NCI-H524 treated with DMSO at 0.1 percent for 48 hours (cell line): Measurements from ENCODE around the gene SBK3.
"Not testable (repeated sequence)": the region's sequence is repeated elsewhere in the genome, so short reads cannot be mapped to it uniquely, and the experiment has no call there.

Source experiments
- DNase-seq: peaks from one replicate; lab custom pipeline; 2025; lab: John Stamatoyannopoulos, UW

Gene SBK3

GRCh38 chr19:55545443-55545842 is at the start of gene SBK3:
SBK3 (minus strand) TSS chr19:55545543; CDS start chr19:55545543, 0 bp downstream.
- DNase-seq, result no peak

- no peak for DNase-seq
Observed at GRCh38 chr19:55593096-55593772, 47.9 kb upstream of the SBK3 start.

- DNase-seq, result no peak
Observed at GRCh38 chr19:55592391-55593090, 47.2 kb upstream of the SBK3 start.

GRCh38 chr19:55591555-55591954 is 46.2 kb upstream of the SBK3 start:
- no peak for DNase-seq

- DNase-seq, result no peak
Observed at GRCh38 chr19:55590617-55591016, 45.3 kb upstream of the SBK3 start.

GRCh38 chr19:55590109-55590508 is 44.8 kb upstream of the SBK3 start:
- no peak for DNase-seq

GRCh38 chr19:55588738-55589137 is 43.4 kb upstream of the SBK3 start:
- no peak for DNase-seq

GRCh38 chr19:55586976-55587668 is 41.8 kb upstream of the SBK3 start:
- DNase-seq, result peak; percentile 64

- peak; percentile 68 for DNase-seq
Observed at GRCh38 chr19:55585658-55586339, 40.5 kb upstream of the SBK3 start.

GRCh38 chr19:55584871-55585270 is 39.5 kb upstream of the SBK3 start:
- no peak for DNase-seq

GRCh38 chr19:55583897-55584296 is 38.6 kb upstream of the SBK3 start:
- DNase-seq, result not testable (repeated sequence)

- not testable (repeated sequence) for DNase-seq
Observed at GRCh38 chr19:55582284-55582683, 36.9 kb upstream of the SBK3 start.

- DNase-seq, result no peak
Observed at GRCh38 chr19:55581823-55582223, 36.5 kb upstream of the SBK3 start.

- DNase-seq, result no peak
Observed at GRCh38 chr19:55581145-55581822, 35.9 kb upstream of the SBK3 start.

GRCh38 chr19:55580628-55581144 is 35.3 kb upstream of the SBK3 start, which contains the start of gene ZNF579:
ZNF579 (minus strand) TSS chr19:55580848; CDS start chr19:55579639, 1,209 bp downstream.
- DNase-seq, result peak; percentile 9

GRCh38 chr19:55579766-55580621 is 34.7 kb upstream of the SBK3 start:
- no peak for DNase-seq

GRCh38 chr19:55578761-55579747 is 33.7 kb upstream of the SBK3 start:
- DNase-seq, result no peak

- no peak for DNase-seq
Observed at GRCh38 chr19:55578031-55578760, 32.9 kb upstream of the SBK3 start.

- DNase-seq, result no peak
Observed at GRCh38 chr19:55576746-55577145, 31.4 kb upstream of the SBK3 start.
